Activated CD4-positive, alpha-beta memory T cell treated with anti-CD3 and anti-CD28 coated beads, Interleukin-2, amount 10 ng/mL, durations not matched to agents 7 days and 5 days (primary cell): ENCODE results near the gene CASR. TPM values are rescaled to one million over a fixed set of nuclear protein-coding genes. Genes with fewer than 3 reads are reported as not detected.
A peak's percentile ranks its signal among the peaks of the same experiment; 100 is the strongest.
"Not testable (repeated sequence)": the region's sequence is repeated elsewhere in the genome, so short reads cannot be mapped to it uniquely, and the experiment has no call there.

Source experiments
- CTCF ChIA-PET: fragments of 350-600 bp; sonication (Branson Sonifier 250); formaldehyde crosslinking; loops from one replicate; lab custom pipeline; 2021; ENCODE audit warnings: antibody characterized with exemption, inconsistent platforms; lab: Charles Lee
- POLR2A ChIA-PET: fragments of 350-600 bp; sonication (Branson Sonifier 250); formaldehyde crosslinking; loops from one replicate; lab custom pipeline; 2021; ENCODE audit warnings: antibody characterized with exemption; lab: Charles Lee
- DNase-seq: peaks from one replicate; pipeline ENCODE4 v3.0.0-alpha.2; 2020
- H3K27ac Mint-ChIP-seq: one replicate; pipeline ENCODE4 v1.8.0; 2021; ENCODE audit warnings: mild to moderate bottlenecking, mixed read lengths
- H3K27me3 Mint-ChIP-seq: one replicate; pipeline ENCODE4 v1.8.0; 2021; ENCODE audit warnings: mixed read lengths
- H3K36me3 Mint-ChIP-seq: one replicate; pipeline ENCODE4 v1.8.0; 2021; ENCODE audit warnings: low read depth, mixed read lengths
- H3K4me1 Mint-ChIP-seq: one replicate; pipeline ENCODE4 v1.8.0; 2021; ENCODE audit warnings: mixed read lengths
- H3K4me3 Mint-ChIP-seq: one replicate; pipeline ENCODE4 v1.8.0; 2021; ENCODE audit warnings: mild to moderate bottlenecking, mixed read lengths
- H3K9me3 Mint-ChIP-seq: one replicate; pipeline ENCODE4 v1.8.0; 2021; ENCODE audit warnings: mixed read lengths
- total RNA-seq, 2 experiments: library from RNA; stranded (reverse); gene quantifications; one replicate each; pipeline ENCODE4 v1.2.3, GENCODE V29; 2021

CASR gene, protein sequence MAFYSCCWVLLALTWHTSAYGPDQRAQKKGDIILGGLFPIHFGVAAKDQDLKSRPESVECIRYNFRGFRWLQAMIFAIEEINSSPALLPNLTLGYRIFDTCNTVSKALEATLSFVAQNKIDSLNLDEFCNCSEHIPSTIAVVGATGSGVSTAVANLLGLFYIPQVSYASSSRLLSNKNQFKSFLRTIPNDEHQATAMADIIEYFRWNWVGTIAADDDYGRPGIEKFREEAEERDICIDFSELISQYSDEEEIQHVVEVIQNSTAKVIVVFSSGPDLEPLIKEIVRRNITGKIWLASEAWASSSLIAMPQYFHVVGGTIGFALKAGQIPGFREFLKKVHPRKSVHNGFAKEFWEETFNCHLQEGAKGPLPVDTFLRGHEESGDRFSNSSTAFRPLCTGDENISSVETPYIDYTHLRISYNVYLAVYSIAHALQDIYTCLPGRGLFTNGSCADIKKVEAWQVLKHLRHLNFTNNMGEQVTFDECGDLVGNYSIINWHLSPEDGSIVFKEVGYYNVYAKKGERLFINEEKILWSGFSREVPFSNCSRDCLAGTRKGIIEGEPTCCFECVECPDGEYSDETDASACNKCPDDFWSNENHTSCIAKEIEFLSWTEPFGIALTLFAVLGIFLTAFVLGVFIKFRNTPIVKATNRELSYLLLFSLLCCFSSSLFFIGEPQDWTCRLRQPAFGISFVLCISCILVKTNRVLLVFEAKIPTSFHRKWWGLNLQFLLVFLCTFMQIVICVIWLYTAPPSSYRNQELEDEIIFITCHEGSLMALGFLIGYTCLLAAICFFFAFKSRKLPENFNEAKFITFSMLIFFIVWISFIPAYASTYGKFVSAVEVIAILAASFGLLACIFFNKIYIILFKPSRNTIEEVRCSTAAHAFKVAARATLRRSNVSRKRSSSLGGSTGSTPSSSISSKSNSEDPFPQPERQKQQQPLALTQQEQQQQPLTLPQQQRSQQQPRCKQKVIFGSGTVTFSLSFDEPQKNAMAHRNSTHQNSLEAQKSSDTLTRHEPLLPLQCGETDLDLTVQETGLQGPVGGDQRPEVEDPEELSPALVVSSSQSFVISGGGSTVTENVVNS
- total RNA-seq, result under 1 TPM; 0.10 to 0.15 TPM

- peaks cover 2% of the 10 kb centered on the region for H3K9me3 Mint-ChIP-seq
Measured at GRCh38 chr3:122183521-122183892, at the start of gene CASR. Gene CASR, plus strand, starts transcription at chr3:122183668. Its CDS starts 70,522 bp downstream, at chr3:122254190.

GRCh38 chr3:122146466-122146865 is 37.0 kb upstream of the CASR start:
- Mint-ChIP-seq H3K36me3 (peaks cover 32% of the 10 kb centered on the region), H3K9me3 (peaks cover 24% of the 10 kb centered on the region), H3K4me1 (peaks cover 34% of the 10 kb centered on the region), H3K27ac (peak overlapping the region; percentile 89), H3K27me3 (no peaks in the 10 kb centered on the region), H3K4me3 (peak overlapping the region; percentile 2)
- peak; percentile 80 for DNase-seq
- POLR2A ChIA-PET, result interaction anchor here (0.8 to 1.3 kb wide), 5 partner anchors 44 to 92 kb away, joined by 3 to 4 read pairs (median 3); no protein-coding TSS in a partner anchor
- CTCF ChIA-PET, result interaction anchor here (0.8 to 2.2 kb wide), 3 partner anchors 10 to 153 kb away, joined by 3 to 6 read pairs (median 4); no protein-coding TSS in a partner anchor

More at GRCh38 chr3:122183521-122183892, at the start of gene CASR:
- peaks cover 4% of the 10 kb centered on the region for H3K36me3 Mint-ChIP-seq
- peaks cover 75% of the 10 kb centered on the region for H3K27me3 Mint-ChIP-seq
- CTCF ChIA-PET, result interaction anchor here (0.7 kb wide), 1 partner anchor 35 kb away, joined by 3 read pairs; no protein-coding TSS in a partner anchor
- H3K4me1 Mint-ChIP-seq, result peaks cover 10% of the 10 kb centered on the region
- no peak within 1 kb of the TSS for H3K27ac Mint-ChIP-seq
- peak; percentile 20 for DNase-seq
- POLR2A ChIA-PET, result no interaction called here
- H3K4me3 Mint-ChIP-seq, result peak within 1 kb of the TSS; percentile 65

DNA sequence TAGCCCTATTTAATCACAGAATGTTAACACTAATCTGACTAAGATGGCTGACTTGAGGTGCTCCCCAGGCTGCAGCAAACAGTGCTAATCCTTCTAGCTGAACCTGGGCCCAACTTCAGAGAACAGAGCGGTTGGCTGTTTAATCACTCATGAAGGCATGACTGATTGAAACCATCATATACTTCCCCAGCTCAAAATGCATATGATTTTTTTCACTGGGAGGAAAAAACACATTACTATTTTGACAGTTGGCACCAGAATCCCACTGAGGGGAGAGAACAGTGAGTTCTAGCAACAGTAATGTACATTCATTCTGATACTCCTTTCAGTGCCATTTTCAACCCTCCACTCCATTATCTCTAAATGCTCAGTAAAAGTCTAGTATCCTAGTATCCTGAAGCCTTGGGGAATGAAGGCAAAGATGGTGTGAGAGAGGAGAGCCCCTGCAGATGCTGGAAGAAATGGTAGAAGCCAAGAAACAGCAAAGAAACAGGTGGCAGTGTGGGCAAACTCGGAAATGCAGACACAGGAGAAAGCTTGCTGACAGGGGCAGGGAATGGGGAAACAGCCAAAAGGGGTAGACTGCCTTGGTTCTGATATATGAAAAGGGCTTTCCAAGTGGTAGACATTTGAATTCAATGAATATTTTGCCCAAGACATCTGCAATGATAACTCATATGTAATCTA is 34.4 kb upstream of the CASR start:
- CTCF ChIA-PET, result interaction anchor here (0.6 kb wide), 1 partner anchor 35 kb away, joined by 3 read pairs; no protein-coding TSS in a partner anchor
- no peak overlapping the region for H3K27ac Mint-ChIP-seq

DNA sequence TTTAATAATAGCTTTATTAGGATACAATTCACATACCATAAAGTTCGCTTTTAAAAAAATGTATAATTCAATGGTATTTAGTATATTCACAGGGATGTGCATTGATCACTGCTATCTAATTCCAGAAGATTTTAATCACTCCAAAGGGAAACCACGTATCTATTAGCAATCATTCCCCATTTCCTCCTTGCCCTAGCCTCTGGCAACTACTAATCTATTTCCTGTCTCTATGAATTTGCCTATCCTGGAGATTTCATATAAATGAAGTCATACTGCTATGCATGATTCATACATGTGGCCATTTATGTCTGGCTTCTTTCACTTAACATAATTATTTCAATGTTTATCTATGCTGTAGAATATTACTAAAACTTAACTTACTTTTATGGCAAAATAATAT is 32.0 kb upstream of the CASR start:
- Mint-ChIP-seq H3K4me3 (no peak overlapping the region), H3K27me3 (peaks cover 1% of the 10 kb centered on the region), H3K9me3 (peaks cover 53% of the 10 kb centered on the region), H3K4me1 (peaks cover 39% of the 10 kb centered on the region), H3K36me3 (peaks cover 59% of the 10 kb centered on the region), H3K27ac (no peak overlapping the region)
- no peak for DNase-seq
- POLR2A ChIA-PET, result no interaction called here
- CTCF ChIA-PET, result no interaction called here

More for the DNA sequence above, 34.4 kb upstream of the CASR start:
- peaks cover 36% of the 10 kb centered on the region for H3K4me1 Mint-ChIP-seq
- no peak overlapping the region for H3K4me3 Mint-ChIP-seq
- peaks cover 46% of the 10 kb centered on the region for H3K36me3 Mint-ChIP-seq
- peaks cover 40% of the 10 kb centered on the region for H3K9me3 Mint-ChIP-seq
- DNase-seq, result no peak
- H3K27me3 Mint-ChIP-seq, result no peaks in the 10 kb centered on the region
- POLR2A ChIA-PET, result interaction anchor here (1.3 to 1.8 kb wide), 3 partner anchors 38 to 74 kb away, joined by 4 to 7 read pairs (median 5); no protein-coding TSS in a partner anchor

DNA sequence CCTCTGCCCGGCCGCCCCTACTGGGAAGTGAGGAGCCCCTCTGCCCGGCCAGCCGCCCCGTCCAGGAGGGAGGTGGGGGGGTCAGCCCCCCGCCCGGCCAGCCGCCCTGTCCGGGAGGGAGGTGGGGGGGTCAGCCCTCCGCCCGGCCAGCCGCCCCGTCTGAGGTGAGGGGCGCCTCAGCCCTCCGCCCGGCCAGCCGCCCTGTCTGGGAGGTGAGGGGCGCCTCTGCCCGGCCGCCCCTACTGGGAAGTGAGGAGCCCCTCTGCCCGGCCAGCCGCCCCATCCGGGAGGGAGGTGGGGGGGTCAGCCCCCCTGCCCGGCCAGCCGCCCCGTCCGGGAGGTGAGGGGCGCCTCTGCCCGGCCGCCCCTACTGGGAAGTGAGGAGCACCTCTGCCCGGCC is 18.5 kb upstream of the CASR start:
- CTCF ChIA-PET, H3K4me1 Mint-ChIP-seq: not testable (repeated sequence)

DNA sequence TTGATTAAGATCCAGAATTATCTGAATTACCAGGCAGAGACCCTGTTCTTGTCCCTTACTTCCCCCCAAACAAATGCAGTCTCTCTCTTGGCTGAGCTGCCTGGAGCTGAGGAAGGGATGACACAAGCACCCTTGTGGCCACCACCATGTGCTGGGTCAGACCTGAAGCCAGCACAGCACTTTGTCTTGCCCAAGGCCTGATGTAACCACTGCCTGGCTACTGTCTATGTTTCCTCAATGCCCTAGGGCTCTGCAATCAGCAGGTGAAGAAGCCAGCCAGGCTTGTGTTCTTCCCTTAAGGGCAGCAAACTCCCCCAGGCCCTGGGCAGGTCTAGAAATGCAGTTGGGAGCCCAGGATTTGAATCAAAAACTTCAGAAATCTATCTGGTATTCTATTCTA is 15.8 kb upstream of the CASR start:
- peaks cover 11% of the 10 kb centered on the region for H3K9me3 Mint-ChIP-seq
- no peak for DNase-seq
- no peak overlapping the region for H3K27ac Mint-ChIP-seq
- ChIA-PET CTCF (interaction anchor here (0.6 kb wide), 1 partner anchor 120 kb away, joined by 3 read pairs; no protein-coding TSS in a partner anchor), POLR2A (no interaction called here)
- H3K4me1 Mint-ChIP-seq, result no peaks in the 10 kb centered on the region
- H3K36me3 Mint-ChIP-seq, result peaks cover 3% of the 10 kb centered on the region
- H3K4me3 Mint-ChIP-seq, result no peak overlapping the region
- H3K27me3 Mint-ChIP-seq, result peaks cover 11% of the 10 kb centered on the region

More for the DNA sequence above, 18.5 kb upstream of the CASR start:
- H3K4me3 Mint-ChIP-seq, POLR2A ChIA-PET, H3K27ac Mint-ChIP-seq, H3K36me3 Mint-ChIP-seq, DNase-seq: not testable (repeated sequence)
- peaks cover 19% of the 10 kb centered on the region for H3K27me3 Mint-ChIP-seq
- peaks cover 20% of the 10 kb centered on the region for H3K9me3 Mint-ChIP-seq

DNA sequence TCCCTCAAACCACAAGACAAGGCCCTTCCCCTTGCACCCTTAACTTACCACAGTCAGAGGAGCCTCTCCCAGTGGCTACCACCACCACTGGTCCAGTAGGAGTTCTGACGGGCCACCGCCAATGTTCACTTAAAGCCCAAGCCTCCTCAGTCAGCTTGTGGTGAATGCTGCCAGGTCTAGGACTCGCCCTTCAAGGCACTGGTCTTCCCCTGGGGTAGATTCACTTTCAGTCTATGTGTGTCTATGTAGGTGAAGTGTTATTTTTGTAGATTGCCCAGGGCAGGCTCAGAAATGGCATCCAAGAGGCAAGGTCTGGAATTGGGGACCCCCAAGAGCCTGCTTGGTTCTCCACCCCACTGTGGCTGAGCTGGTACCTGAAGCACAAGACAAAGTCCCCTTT is 15.4 kb upstream of the CASR start:
- no peak for DNase-seq
- H3K9me3 Mint-ChIP-seq, result peaks cover 11% of the 10 kb centered on the region
- H3K4me1 Mint-ChIP-seq, result no peaks in the 10 kb centered on the region
- peaks cover 3% of the 10 kb centered on the region for H3K36me3 Mint-ChIP-seq
- ChIA-PET POLR2A (no interaction called here), CTCF (interaction anchor here (0.6 kb wide), 1 partner anchor 119 kb away, joined by 3 read pairs; no protein-coding TSS in a partner anchor)
- no peak overlapping the region for H3K4me3 Mint-ChIP-seq
- no peak overlapping the region for H3K27ac Mint-ChIP-seq
- H3K27me3 Mint-ChIP-seq, result peaks cover 13% of the 10 kb centered on the region

- Mint-ChIP-seq H3K36me3 (peaks cover 3% of the 10 kb centered on the region), H3K9me3 (peaks cover 11% of the 10 kb centered on the region), H3K27me3 (peaks cover 16% of the 10 kb centered on the region), H3K27ac (no peak overlapping the region), H3K4me3 (no peak overlapping the region), H3K4me1 (no peaks in the 10 kb centered on the region)
- no peak for DNase-seq
- CTCF ChIA-PET, result no interaction called here
- POLR2A ChIA-PET, result no interaction called here
Measured at GRCh38 chr3:122169911-122170310, 13.6 kb upstream of the CASR start.

GRCh38 chr3:122171361-122171760 is 12.1 kb upstream of the CASR start:
- DNase-seq, H3K9me3 Mint-ChIP-seq, H3K27ac Mint-ChIP-seq, CTCF ChIA-PET, H3K4me3 Mint-ChIP-seq, POLR2A ChIA-PET, H3K36me3 Mint-ChIP-seq, H3K4me1 Mint-ChIP-seq: not testable (repeated sequence)
- H3K27me3 Mint-ChIP-seq, result peaks cover 28% of the 10 kb centered on the region

DNA sequence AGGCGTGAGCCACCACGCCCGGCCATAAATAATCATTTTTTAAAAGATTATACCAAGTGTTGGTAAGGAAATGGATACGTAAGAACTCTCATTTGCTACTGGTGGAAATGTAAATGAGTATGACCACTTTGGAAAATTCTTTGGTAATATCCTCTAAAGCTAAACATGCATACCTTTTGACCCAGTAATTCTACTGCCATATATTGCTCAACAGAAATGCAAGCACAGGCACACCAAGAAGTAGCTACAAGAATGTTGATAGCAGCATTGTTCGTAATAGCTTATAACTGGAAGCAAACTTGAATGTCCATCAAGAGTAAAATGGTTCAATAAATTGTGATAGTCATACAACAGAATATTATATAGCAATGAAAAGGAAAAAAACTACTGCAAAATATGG is 4.8 kb upstream of the CASR start:
- Mint-ChIP-seq H3K9me3 (peaks cover 2% of the 10 kb centered on the region), H3K4me3 (no peak overlapping the region), H3K27me3 (peaks cover 63% of the 10 kb centered on the region), H3K4me1 (peaks cover 4% of the 10 kb centered on the region), H3K27ac (no peak overlapping the region), H3K36me3 (peaks cover 2% of the 10 kb centered on the region)
- no peak for DNase-seq
- POLR2A ChIA-PET, result no interaction called here
- CTCF ChIA-PET, result no interaction called here

- no peak for DNase-seq
- Mint-ChIP-seq H3K4me3 (peak overlapping the region; percentile 65), H3K27ac (no peak overlapping the region), H3K4me1 (peaks cover 10% of the 10 kb centered on the region), H3K27me3 (peaks cover 80% of the 10 kb centered on the region), H3K9me3 (peaks cover 2% of the 10 kb centered on the region), H3K36me3 (peaks cover 4% of the 10 kb centered on the region)
- POLR2A ChIA-PET, result interaction anchor here (1.4 kb wide), 1 partner anchor 82 kb away, joined by 4 read pairs; no protein-coding TSS in a partner anchor
- CTCF ChIA-PET, result interaction anchor here (0.7 kb wide), 1 partner anchor 35 kb away, joined by 3 read pairs; no protein-coding TSS in a partner anchor
Measured at GRCh38 chr3:122183893-122184590, 574 bp downstream of the CASR start.
